Measurements from ENCODE around the gene HLX. TPM values are rescaled to one million over a fixed set of nuclear protein-coding genes. Genes with fewer than 3 reads are reported as not detected.

The HLX gene
- total RNA-seq, 6 donors from 2014 or later: 10.9 to 27.4 (median 20.5) TPM

GRCh38 chr1:220906561-220907334 lies 27.5 kb downstream of the HLX start:
- no peak for TF ChIP-seq POLR2A (IDR thresholded peaks at IDR 0.05)
- no peak for TF ChIP-seq POLR2AphosphoS5 (IDR thresholded peaks at IDR 0.05)
- no peak for TF ChIP-seq EP300 (IDR thresholded peaks at IDR 0.05)
- TF ChIP-seq CTCF (IDR thresholded peaks at IDR 0.05): no peak
- WGBS, 2 donors: 70 to 83% methylated on average over 2 of the region's 2 CpGs
- peak in 1 of 2 donors; percentile 24 for ATAC-seq (ENCODE audit: low FRiP score in 2 of 2)
- no peaks in the 10 kb centered on the region for H3K27me3 ChIP-seq
- H3K4me1 ChIP-seq: no peaks in the 10 kb centered on the region
- no peaks in the 10 kb centered on the region for H3K9me3 ChIP-seq
- H3K36me3 ChIP-seq: no peaks in the 10 kb centered on the region
- H3K4me3 ChIP-seq: no peak overlapping the region
- DNase-seq: no peak
- no peak overlapping the region for H3K27ac ChIP-seq

DNA sequence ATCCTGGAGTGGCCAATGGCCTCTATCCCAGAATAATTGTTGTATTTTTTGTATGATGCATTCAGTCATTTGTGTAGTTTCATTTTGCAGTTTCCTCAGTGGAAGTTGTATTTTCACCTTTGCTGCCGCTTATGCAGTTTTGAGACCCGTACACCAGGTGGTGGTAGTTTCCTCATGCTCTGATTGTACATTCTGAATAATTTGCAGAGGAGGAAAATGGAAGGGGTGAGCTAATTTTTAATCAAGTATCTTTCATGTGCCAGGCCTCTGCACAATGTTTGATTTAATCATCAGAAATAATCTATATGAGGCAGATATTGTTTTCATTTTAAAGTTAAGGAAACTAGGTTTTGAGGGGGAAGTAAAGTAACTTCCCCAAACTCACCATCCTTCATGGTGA lies 29.5 kb downstream of the HLX start:
- 57 to 74% methylated on average over 2 of the region's 2 CpGs for WGBS, 2 donors
- no peak for TF ChIP-seq EP300 (IDR thresholded peaks at IDR 0.05)
- TF ChIP-seq CTCF (IDR thresholded peaks at IDR 0.05): peak in 3 of 6 experiments; percentile 15 to 41 (median 18)
- no peaks in the 10 kb centered on the region for H3K9me3 ChIP-seq
- H3K4me3 ChIP-seq: no peak overlapping the region
- DNase-seq: no peak
- H3K27me3 ChIP-seq: no peaks in the 10 kb centered on the region
- no peak overlapping the region for H3K27ac ChIP-seq
- no peak for ATAC-seq (ENCODE audit: low FRiP score in 2 of 2)
- H3K4me1 ChIP-seq: no peaks in the 10 kb centered on the region
- no peaks in the 10 kb centered on the region for H3K36me3 ChIP-seq

DNA sequence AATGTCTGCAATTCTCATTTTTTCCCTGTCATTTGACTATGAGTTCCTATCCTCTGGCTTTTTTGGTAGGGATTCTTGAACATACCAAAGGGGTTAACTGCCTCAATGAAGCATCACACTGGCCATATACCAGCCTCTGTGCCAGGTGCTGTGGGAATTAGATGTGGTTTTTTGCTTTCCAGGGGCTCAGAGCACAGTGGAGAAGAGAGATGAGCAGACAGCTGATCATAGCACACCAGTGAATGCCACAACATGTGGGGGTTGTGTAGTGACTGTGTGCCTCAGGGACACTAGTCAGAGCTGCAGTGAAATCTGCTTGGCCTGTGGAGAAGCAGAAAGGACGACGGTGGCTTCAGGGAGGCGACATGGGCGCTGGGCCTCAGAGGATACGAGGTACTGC lies 30.8 kb downstream of the HLX start:
- Histone ChIP-seq H3K4me1 (peaks cover 0 to under 1% (median 0%) of the 10 kb centered on the region in 4 donors), H3K27me3 (no peaks in the 10 kb centered on the region), H3K27ac (no peak overlapping the region), H3K36me3 (no peaks in the 10 kb centered on the region), H3K9me3 (no peaks in the 10 kb centered on the region), H3K4me3 (no peak overlapping the region)
- DNase-seq: no peak
- 76 to 94% methylated on average over 5 of the region's 5 CpGs for WGBS, 2 donors
- no peak for ATAC-seq (ENCODE audit: low FRiP score in 2 of 2)
- TF ChIP-seq CTCF (IDR thresholded peaks at IDR 0.05) (no peak), POLR2A (IDR thresholded peaks at IDR 0.05) (no peak)

- DNase-seq (no peak), ATAC-seq (ENCODE audit: low FRiP score in 2 of 2) (peak; percentile 37 to 55)
- Histone ChIP-seq H3K36me3 (no peaks in the 10 kb centered on the region), H3K9me3 (no peaks in the 10 kb centered on the region), H3K4me3 (no peak overlapping the region), H3K27ac (no peak overlapping the region), H3K4me1 (peaks cover 0 to 4% (median 0%) of the 10 kb centered on the region in 4 donors), H3K27me3 (no peaks in the 10 kb centered on the region)
- TF ChIP-seq POLR2A (IDR thresholded peaks at IDR 0.05) (no peak), EP300 (IDR thresholded peaks at IDR 0.05) (no peak), POLR2AphosphoS5 (IDR thresholded peaks at IDR 0.05) (no peak), CTCF (IDR thresholded peaks at IDR 0.05) (no peak)
- 63 to 64% methylated on average over 6 of the region's 6 CpGs for WGBS, 2 donors
Measured at GRCh38 chr1:220914283-220915116, 35.3 kb downstream of the HLX start.

Data from upper lobe of left lung (tissue), 6 donors.